ENCODE measurements around the gene USP35. TPM values are rescaled to one million over a fixed set of nuclear protein-coding genes. Genes with fewer than 3 reads are reported as not detected.

The USP35 gene
- total RNA-seq, 2 donors from 2014 or later: 38.8 to 44.1 TPM

- TF ChIP-seq CTCF (IDR thresholded peaks at IDR 0.05): no peak
- no peak overlapping the region for H3K27ac ChIP-seq
- peaks cover 20 to 54% of the 10 kb centered on the region in 2 donors for H3K4me1 ChIP-seq (ENCODE audit: control insufficient read depth in 1 of 2, low read depth in 2 of 2)
- no peaks in the 10 kb centered on the region for H3K27me3 ChIP-seq (replicated peaks; ENCODE audit: insufficient read depth)
- DNase-seq (ENCODE audit: low spot score) (no peak), ATAC-seq (ENCODE audit: insufficient number of reproducible peaks, low FRiP score, low read depth) (no peak)
- peaks cover 5% of the 10 kb centered on the region for H3K36me3 ChIP-seq
- no peaks in the 10 kb centered on the region for H3K9me3 ChIP-seq
- H3K4me3 ChIP-seq: no peak overlapping the region
Measured at GRCh38 chr11:78248903-78249302, 60.2 kb downstream of the USP35 start.

GRCh38 chr11:78250099-78250498, 61.4 kb downstream of the USP35 start:
- H3K27ac ChIP-seq: peak overlapping the region; percentile 59 to 66
- H3K4me3 ChIP-seq: no peak overlapping the region
- peaks cover 19 to 52% of the 10 kb centered on the region in 2 donors for H3K4me1 ChIP-seq (ENCODE audit: control insufficient read depth in 1 of 2, low read depth in 2 of 2)
- no peak for ATAC-seq (ENCODE audit: insufficient number of reproducible peaks, low FRiP score, low read depth)
- no peaks in the 10 kb centered on the region for H3K27me3 ChIP-seq (replicated peaks; ENCODE audit: insufficient read depth)
- DNase-seq (ENCODE audit: low spot score): no peak
- H3K36me3 ChIP-seq: peaks cover 5% of the 10 kb centered on the region
- no peaks in the 10 kb centered on the region for H3K9me3 ChIP-seq
- TF ChIP-seq CTCF (IDR thresholded peaks at IDR 0.05): no peak

- peaks cover 5% of the 10 kb centered on the region for H3K36me3 ChIP-seq
- DNase-seq (ENCODE audit: low spot score) (no peak), ATAC-seq (ENCODE audit: insufficient number of reproducible peaks, low FRiP score, low read depth) (peak; percentile 51)
- H3K27ac ChIP-seq: peak overlapping the region; percentile 59 to 66
- no peak overlapping the region for H3K4me3 ChIP-seq
- no peaks in the 10 kb centered on the region for H3K27me3 ChIP-seq (replicated peaks; ENCODE audit: insufficient read depth)
- H3K9me3 ChIP-seq: no peaks in the 10 kb centered on the region
- no peak for TF ChIP-seq CTCF (IDR thresholded peaks at IDR 0.05)
- H3K4me1 ChIP-seq (ENCODE audit: control insufficient read depth in 1 of 2, low read depth in 2 of 2): peaks cover 28 to 59% of the 10 kb centered on the region in 2 donors
Measured at GRCh38 chr11:78251083-78251775, 62.5 kb downstream of the USP35 start.

DNA sequence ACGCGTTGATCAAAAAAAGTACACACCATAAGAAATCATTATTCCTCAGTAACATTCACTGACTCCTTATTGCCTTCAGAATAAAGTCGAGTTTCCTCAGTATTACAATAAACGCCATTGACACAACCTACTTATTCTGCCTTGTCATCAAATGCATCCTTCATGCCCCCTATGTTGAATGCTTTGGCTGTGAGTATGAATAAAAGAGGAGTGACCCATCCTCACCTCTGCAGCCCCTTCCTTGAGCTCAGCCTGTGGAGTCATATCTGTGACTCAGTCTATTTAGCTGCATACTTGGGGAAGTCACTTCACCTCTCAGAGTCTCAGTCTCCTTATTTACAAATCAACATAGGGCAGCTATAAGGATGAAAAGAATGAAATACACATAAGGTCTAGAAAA, 65.1 kb downstream of the USP35 start:
- TF ChIP-seq CTCF (IDR thresholded peaks at IDR 0.05): no peak
- H3K36me3 ChIP-seq: peaks cover 5% of the 10 kb centered on the region
- H3K27me3 ChIP-seq (replicated peaks; ENCODE audit: insufficient read depth): no peaks in the 10 kb centered on the region
- DNase-seq (ENCODE audit: low spot score): no peak
- H3K27ac ChIP-seq: no peak overlapping the region
- ATAC-seq (ENCODE audit: insufficient number of reproducible peaks, low FRiP score, low read depth): no peak
- H3K4me3 ChIP-seq: no peak overlapping the region
- no peaks in the 10 kb centered on the region for H3K9me3 ChIP-seq
- H3K4me1 ChIP-seq (ENCODE audit: control insufficient read depth in 1 of 2, low read depth in 2 of 2): peaks cover 40 to 74% of the 10 kb centered on the region in 2 donors

GRCh38 chr11:78254268-78254667, 65.5 kb downstream of the USP35 start:
- TF ChIP-seq CTCF (IDR thresholded peaks at IDR 0.05): no peak
- no peak for ATAC-seq (ENCODE audit: insufficient number of reproducible peaks, low FRiP score, low read depth)
- H3K9me3 ChIP-seq: no peaks in the 10 kb centered on the region
- peaks cover 40 to 74% of the 10 kb centered on the region in 2 donors for H3K4me1 ChIP-seq (ENCODE audit: control insufficient read depth in 1 of 2, low read depth in 2 of 2)
- H3K27ac ChIP-seq: peak overlapping the region in 1 of 2 donors; percentile 64
- H3K36me3 ChIP-seq: peaks cover 2% of the 10 kb centered on the region
- no peak overlapping the region for H3K4me3 ChIP-seq
- no peaks in the 10 kb centered on the region for H3K27me3 ChIP-seq (replicated peaks; ENCODE audit: insufficient read depth)
- no peak for DNase-seq (ENCODE audit: low spot score)

All from thoracic aorta (tissue), 2 donors.